Naive thymus-derived CD8-positive, alpha-beta T cell (primary cell): Measurements from ENCODE around the gene PPP2R5D. TPM values are rescaled to one million over a fixed set of nuclear protein-coding genes. Genes with fewer than 3 reads are reported as not detected.

ENCODE experiments used
- ATAC-seq, 2 donors: fragments of 150-1000 bp; cut with Tn5 transposase in 1 of 2; sonication (Bioruptor Pico), chemical (Tn5 transposase) in 1 of 2; 1 replicate in 1 of 2; 2 replicates in 1 of 2; pipeline ENCODE4 v1.10.0; 2021; ENCODE audit warnings: mild to moderate bottlenecking in 2 of 2, moderate library complexity in 2 of 2
- POLR2A ChIA-PET: fragments of 350-600 bp; sonication (Branson Sonifier 250); formaldehyde crosslinking; loops from one replicate; lab custom pipeline; 2021; ENCODE audit warnings: antibody characterized with exemption; lab: Charles Lee
- DNase-seq, 10 donors: peaks; one replicate each; pipeline versions ENCODE4 v3.0.0 to v3.0.0-alpha.2; 2020 to 2022
- H3K27ac Mint-ChIP-seq, 10 donors: one replicate each; pipeline ENCODE4 v1.8.0; 2020 to 2022; ENCODE audit warnings: mild to moderate bottlenecking in 10 of 10, mixed read lengths in 10 of 10, moderate library complexity in 4 of 10, inconsistent platforms in 1 of 10
- H3K27me3 Mint-ChIP-seq, 5 donors: one replicate each; pipeline ENCODE4 v1.8.0; 2021 to 2022; ENCODE audit warnings: mixed read lengths in 5 of 5
- H3K36me3 Mint-ChIP-seq, 3 donors: one replicate each; pipeline ENCODE4 v1.8.0; 2020 to 2022; ENCODE audit warnings: mixed read lengths in 3 of 3, mild to moderate bottlenecking in 2 of 3, inconsistent platforms in 1 of 3
- H3K4me1 Mint-ChIP-seq, 4 donors: one replicate each; pipeline ENCODE4 v1.8.0; 2021 to 2022; ENCODE audit warnings: mixed read lengths in 4 of 4
- H3K4me3 Mint-ChIP-seq, 10 donors: one replicate each; pipeline ENCODE4 v1.8.0; 2020 to 2022; ENCODE audit warnings: mild to moderate bottlenecking in 10 of 10, mixed read lengths in 10 of 10, moderate library complexity in 6 of 10, inconsistent platforms in 1 of 10
- H3K9me3 Mint-ChIP-seq, 9 donors: one replicate each; pipeline ENCODE4 v1.8.0; 2020 to 2022; ENCODE audit warnings: mixed read lengths in 9 of 9, mild to moderate bottlenecking in 3 of 9, inconsistent platforms in 1 of 9, moderate library complexity in 1 of 9
- polyA plus RNA-seq, 3 donors: library from polyadenylated mRNA; unstranded; fragments of 300-500 nt; fragmentation: Illumina TruSeq; gene quantifications; one replicate each; pipeline ENCODE4 v1.2.3, GENCODE V29; 2021
- total RNA-seq, 8 experiments: library from RNA in 2 of 8; stranded (reverse) in 2 of 8; gene quantifications; one replicate each; pipeline ENCODE4 v1.2.3 and lab custom pipeline; 2021 to 2026

Gene PPP2R5D
- total and polyA plus RNA-seq, 5 experiments from 2014 or later = 11.6 to 32.4 (median 27.0) TPM

GRCh38 chr6:42963855-42964605 is 20.3 kb upstream of the PPP2R5D start:
- POLR2A ChIA-PET = interaction anchor here (1.5 to 2.6 kb wide), 3 partner anchors 15 to 180 kb away, joined by 4 to 16 read pairs (median 10); partner anchors contain the start of genes CNPY3 and PEX6

GRCh38 chr6:42966571-42966970 is 17.8 kb upstream of the PPP2R5D start:
- no peak overlapping the region for H3K4me3 Mint-ChIP-seq
- POLR2A ChIA-PET = interaction anchor here (0.9 to 2.6 kb wide), 3 partner anchors 14 to 37 kb away, joined by 4 to 16 read pairs (median 9); partner anchors contain the start of genes CNPY3 and PEX6
- DNase-seq (no peak), ATAC-seq (no peak)
- no peaks in the 10 kb centered on the region for H3K9me3 Mint-ChIP-seq
- peaks cover 0 to 11% (median 7%) of the 10 kb centered on the region in 4 donors for H3K4me1 Mint-ChIP-seq
- H3K27ac Mint-ChIP-seq = no peak overlapping the region
- H3K36me3 Mint-ChIP-seq = peaks cover 0 to 36% (median 0%) of the 10 kb centered on the region in 3 donors
- peaks cover 0 to 2% (median 0%) of the 10 kb centered on the region in 5 donors for H3K27me3 Mint-ChIP-seq

More at GRCh38 chr6:42963855-42964605, 20.3 kb upstream of the PPP2R5D start:
- peaks cover 0 to 36% (median 0%) of the 10 kb centered on the region in 3 donors for H3K36me3 Mint-ChIP-seq
- H3K27me3 Mint-ChIP-seq = peaks cover 0 to 2% (median 0%) of the 10 kb centered on the region in 5 donors
- peak overlapping the region in 1 of 10 donors; percentile 6 for H3K4me3 Mint-ChIP-seq
- peak overlapping the region in 2 of 10 donors; percentile 65 to 66 for H3K27ac Mint-ChIP-seq
- no peaks in the 10 kb centered on the region for H3K9me3 Mint-ChIP-seq
- peaks cover 16 to 27% (median 21%) of the 10 kb centered on the region in 4 donors for H3K4me1 Mint-ChIP-seq
- DNase-seq (peak in 4 of 10 donors; percentile 10 to 44 (median 29)), ATAC-seq (no peak)

- peaks cover 0 to 35% (median 0%) of the 10 kb centered on the region in 3 donors for H3K36me3 Mint-ChIP-seq
- H3K9me3 Mint-ChIP-seq = no peaks in the 10 kb centered on the region
- no peaks in the 10 kb centered on the region for H3K27me3 Mint-ChIP-seq
These were observed 17.1 kb upstream of the PPP2R5D start for GRCh38 chr6:42967228-42967627.

GRCh38 chr6:42968126-42968701 is 16.2 kb upstream of the PPP2R5D start:
- ATAC-seq = no peak
- no peaks in the 10 kb centered on the region for H3K27me3 Mint-ChIP-seq

More at GRCh38 chr6:42967228-42967627, 17.1 kb upstream of the PPP2R5D start:
- H3K4me1 Mint-ChIP-seq = peaks cover 0 to 14% (median 5%) of the 10 kb centered on the region in 4 donors
- no peak overlapping the region for H3K4me3 Mint-ChIP-seq
- H3K27ac Mint-ChIP-seq = no peak overlapping the region
- POLR2A ChIA-PET = interaction anchor here (1.0 to 2.4 kb wide), 2 partner anchors 13 to 46 kb away, joined by 3 to 9 read pairs; partner anchors contain the start of genes KLHDC3, MEA1 and PEX6
- DNase-seq (no peak), ATAC-seq (no peak)

GRCh38 chr6:42968783-42969182 is 15.6 kb upstream of the PPP2R5D start:
- POLR2A ChIA-PET = interaction anchor here (1.0 to 2.4 kb wide), 2 partner anchors 11 to 15 kb away, joined by 3 to 9 read pairs; partner anchors contain the start of genes PEX6 and PPP2R5D
- Mint-ChIP-seq H3K27me3 (no peaks in the 10 kb centered on the region), H3K4me1 (peaks cover 3 to 10% (median 7%) of the 10 kb centered on the region in 4 donors), H3K27ac (peak overlapping the region in 1 of 10 donors; percentile 41), H3K36me3 (peaks cover 0 to 33% (median 2%) of the 10 kb centered on the region in 3 donors), H3K4me3 (no peak overlapping the region), H3K9me3 (no peaks in the 10 kb centered on the region)
- ATAC-seq (no peak), DNase-seq (no peak)

More at GRCh38 chr6:42968126-42968701, 16.2 kb upstream of the PPP2R5D start:
- POLR2A ChIA-PET = interaction anchor here (0.7 to 2.4 kb wide), 4 partner anchors 12 to 677 kb away, joined by 3 to 9 read pairs (median 3); partner anchors contain the start of genes KLHDC3, MEA1, PEX6 and PPP2R5D
- DNase-seq = no peak
- Mint-ChIP-seq H3K27ac (no peak overlapping the region), H3K9me3 (no peaks in the 10 kb centered on the region), H3K36me3 (peaks cover 0 to 32% (median 0%) of the 10 kb centered on the region in 3 donors), H3K4me1 (peaks cover 0 to 8% (median 6%) of the 10 kb centered on the region in 4 donors), H3K4me3 (no peak overlapping the region)

GRCh38 chr6:42969431-42969830 is 14.9 kb upstream of the PPP2R5D start:
- H3K27ac Mint-ChIP-seq = no peak overlapping the region
- no peak overlapping the region for H3K4me3 Mint-ChIP-seq
- peaks cover 6 to 14% (median 8%) of the 10 kb centered on the region in 4 donors for H3K4me1 Mint-ChIP-seq
- H3K36me3 Mint-ChIP-seq = peaks cover 0 to 35% (median 4%) of the 10 kb centered on the region in 3 donors
- POLR2A ChIA-PET = interaction anchor here (3.4 kb wide), 1 partner anchor 15 kb away, joined by 11 read pairs; the partner anchor contains the start of gene PPP2R5D
- DNase-seq (no peak), ATAC-seq (no peak)
- H3K27me3 Mint-ChIP-seq = no peaks in the 10 kb centered on the region
- no peaks in the 10 kb centered on the region for H3K9me3 Mint-ChIP-seq

- H3K9me3 Mint-ChIP-seq = no peaks in the 10 kb centered on the region
- H3K27ac Mint-ChIP-seq = peak overlapping the region in 1 of 10 donors; percentile 59
- POLR2A ChIA-PET = interaction anchor here (0.9 to 3.4 kb wide), 2 partner anchors 14 to 37 kb away, joined by 3 to 11 read pairs; partner anchors contain the start of gene PPP2R5D
- no peaks in the 10 kb centered on the region for H3K27me3 Mint-ChIP-seq
- no peak for ATAC-seq
- H3K4me3 Mint-ChIP-seq = no peak overlapping the region
- peaks cover 0 to 31% (median 4%) of the 10 kb centered on the region in 3 donors for H3K36me3 Mint-ChIP-seq
- DNase-seq = no peak
- H3K4me1 Mint-ChIP-seq = peaks cover 6 to 18% (median 10%) of the 10 kb centered on the region in 4 donors
These were observed 14.4 kb upstream of the PPP2R5D start for GRCh38 chr6:42969934-42970333.

- Mint-ChIP-seq H3K36me3 (peaks cover 0 to 25% (median 4%) of the 10 kb centered on the region in 3 donors), H3K9me3 (no peaks in the 10 kb centered on the region), H3K4me1 (peaks cover 9 to 25% (median 14%) of the 10 kb centered on the region in 4 donors), H3K27ac (peak overlapping the region in 3 of 10 donors; percentile 49 to 53 (median 50)), H3K4me3 (no peak overlapping the region), H3K27me3 (no peaks in the 10 kb centered on the region)
- POLR2A ChIA-PET = interaction anchor here (0.7 to 3.4 kb wide), 5 partner anchors 13 to 245 kb away, joined by 3 to 11 read pairs (median 3); partner anchors contain the start of genes CNPY3 and PPP2R5D
- no peak for ATAC-seq
- DNase-seq = no peak
These were observed 13.3 kb upstream of the PPP2R5D start for GRCh38 chr6:42970871-42971612.

- Mint-ChIP-seq H3K27me3 (no peaks in the 10 kb centered on the region), H3K9me3 (no peaks in the 10 kb centered on the region), H3K4me1 (peaks cover 9 to 29% (median 21%) of the 10 kb centered on the region in 4 donors), H3K27ac (peak overlapping the region in 1 of 10 donors; percentile 2), H3K36me3 (peaks cover 0 to 18% (median 4%) of the 10 kb centered on the region in 3 donors), H3K4me3 (no peak overlapping the region)
- DNase-seq (no peak), ATAC-seq (no peak)
- POLR2A ChIA-PET = interaction anchor here (1.2 to 3.4 kb wide), 2 partner anchors 12 to 42 kb away, joined by 4 to 11 read pairs; partner anchors contain the start of genes CNPY3 and PPP2R5D
These were observed 12.5 kb upstream of the PPP2R5D start for GRCh38 chr6:42971746-42972327.

GRCh38 chr6:42973926-42974325 is 10.4 kb upstream of the PPP2R5D start:
- peak overlapping the region in 1 of 10 donors; percentile 10 for H3K4me3 Mint-ChIP-seq
- ATAC-seq (no peak), DNase-seq (no peak)
- POLR2A ChIA-PET = interaction anchor here (3.3 kb wide), 1 partner anchor 10 kb away, joined by 18 read pairs; the partner anchor contains the start of gene PPP2R5D
- peaks cover 0 to 12% (median 4%) of the 10 kb centered on the region in 3 donors for H3K36me3 Mint-ChIP-seq
- H3K4me1 Mint-ChIP-seq = peaks cover 8 to 42% (median 32%) of the 10 kb centered on the region in 4 donors
- peak overlapping the region in 8 of 10 donors; percentile 40 to 84 (median 72) for H3K27ac Mint-ChIP-seq
- H3K27me3 Mint-ChIP-seq = no peaks in the 10 kb centered on the region
- no peaks in the 10 kb centered on the region for H3K9me3 Mint-ChIP-seq

GRCh38 chr6:42974919-42975505 is 9.4 kb upstream of the PPP2R5D start:
- H3K36me3 Mint-ChIP-seq = peaks cover 0 to 12% (median 4%) of the 10 kb centered on the region in 3 donors
- peak overlapping the region in 9 of 10 donors; percentile 8 to 77 (median 52) for H3K27ac Mint-ChIP-seq
- POLR2A ChIA-PET = interaction anchor here (0.7 to 3.3 kb wide), 7 partner anchors 9 to 46 kb away, joined by 3 to 18 read pairs (median 3); partner anchors contain the start of genes CNPY3, KLHDC3 and PPP2R5D
- DNase-seq (no peak), ATAC-seq (no peak)
- no peak overlapping the region for H3K4me3 Mint-ChIP-seq
- H3K27me3 Mint-ChIP-seq = no peaks in the 10 kb centered on the region
- no peaks in the 10 kb centered on the region for H3K9me3 Mint-ChIP-seq
- H3K4me1 Mint-ChIP-seq = peaks cover 14 to 51% (median 43%) of the 10 kb centered on the region in 4 donors
